ENCODE data around the gene SBF2.
A peak's percentile ranks its signal among the peaks of the same experiment; 100 is the strongest.

Gene SBF2

GRCh38 chr11:10317151-10317755 is 23.2 kb upstream of the SBF2 start:
- Histone ChIP-seq H3K36me3 (ENCODE audit: insufficient read depth, low read length) (no peaks in the 10 kb centered on the region), H3K4me1 (ENCODE audit: control insufficient read depth, insufficient read depth, low read length, unreplicated experiment) (peaks cover 5% of the 10 kb centered on the region), H2AFZ (ENCODE audit: low read length, unreplicated experiment) (no peak overlapping the region), H3K27me3 (ENCODE audit: insufficient read depth, low read length) (no peaks in the 10 kb centered on the region), H3K4me3 (ENCODE audit: low read depth, low read length) (no peak overlapping the region), H3K27ac (ENCODE audit: low read depth, low read length) (no peak overlapping the region), H3K79me2 (ENCODE audit: control insufficient read depth, insufficient read depth, low read length, unreplicated experiment) (no peaks in the 10 kb centered on the region)

GRCh38 chr11:10315083-10315482 is 21.1 kb upstream of the SBF2 start:
- no peaks in the 10 kb centered on the region for H3K27me3 ChIP-seq (ENCODE audit: insufficient read depth, low read length)
- peaks cover 12% of the 10 kb centered on the region for H3K4me1 ChIP-seq (ENCODE audit: control insufficient read depth, insufficient read depth, low read length, unreplicated experiment)
- no peaks in the 10 kb centered on the region for H3K79me2 ChIP-seq (ENCODE audit: control insufficient read depth, insufficient read depth, low read length, unreplicated experiment)
- H3K4me3 ChIP-seq (ENCODE audit: low read depth, low read length): no peak overlapping the region
- H2AFZ ChIP-seq (ENCODE audit: low read length, unreplicated experiment): no peak overlapping the region
- H3K36me3 ChIP-seq (ENCODE audit: insufficient read depth, low read length): no peaks in the 10 kb centered on the region
- no peak overlapping the region for H3K27ac ChIP-seq (ENCODE audit: low read depth, low read length)

GRCh38 chr11:10314199-10315072 is 20.4 kb upstream of the SBF2 start:
- Histone ChIP-seq H2AFZ (ENCODE audit: low read length, unreplicated experiment) (no peak overlapping the region), H3K4me3 (ENCODE audit: low read depth, low read length) (no peak overlapping the region), H3K27ac (ENCODE audit: low read depth, low read length) (no peak overlapping the region), H3K36me3 (ENCODE audit: insufficient read depth, low read length) (no peaks in the 10 kb centered on the region), H3K4me1 (ENCODE audit: control insufficient read depth, insufficient read depth, low read length, unreplicated experiment) (peaks cover 18% of the 10 kb centered on the region), H3K79me2 (ENCODE audit: control insufficient read depth, insufficient read depth, low read length, unreplicated experiment) (no peaks in the 10 kb centered on the region), H3K27me3 (ENCODE audit: insufficient read depth, low read length) (no peaks in the 10 kb centered on the region)

- H3K36me3 ChIP-seq (ENCODE audit: insufficient read depth, low read length): peaks cover 6% of the 10 kb centered on the region
These were observed 17.8 kb upstream of the SBF2 start for GRCh38 chr11:10311802-10312201.

GRCh38 chr11:10310301-10310841 is 16.4 kb upstream of the SBF2 start:
- Histone ChIP-seq H2AFZ (ENCODE audit: low read length, unreplicated experiment) (no peak overlapping the region), H3K4me3 (ENCODE audit: low read depth, low read length) (no peak overlapping the region), H3K4me1 (ENCODE audit: control insufficient read depth, insufficient read depth, low read length, unreplicated experiment) (peaks cover 31% of the 10 kb centered on the region), H3K36me3 (ENCODE audit: insufficient read depth, low read length) (peaks cover 20% of the 10 kb centered on the region), H3K79me2 (ENCODE audit: control insufficient read depth, insufficient read depth, low read length, unreplicated experiment) (peaks cover 20% of the 10 kb centered on the region), H3K27ac (ENCODE audit: low read depth, low read length) (peak overlapping the region; percentile 91; the same call in 1 of the 2 replicates), H3K27me3 (ENCODE audit: insufficient read depth, low read length) (no peaks in the 10 kb centered on the region)

More at GRCh38 chr11:10311802-10312201, 17.8 kb upstream of the SBF2 start:
- peaks cover 6% of the 10 kb centered on the region for H3K79me2 ChIP-seq (ENCODE audit: control insufficient read depth, insufficient read depth, low read length, unreplicated experiment)
- no peak overlapping the region for H3K27ac ChIP-seq (ENCODE audit: low read depth, low read length)
- no peak overlapping the region for H2AFZ ChIP-seq (ENCODE audit: low read length, unreplicated experiment)
- no peaks in the 10 kb centered on the region for H3K27me3 ChIP-seq (ENCODE audit: insufficient read depth, low read length)
- H3K4me1 ChIP-seq (ENCODE audit: control insufficient read depth, insufficient read depth, low read length, unreplicated experiment): peaks cover 31% of the 10 kb centered on the region
- H3K4me3 ChIP-seq (ENCODE audit: low read depth, low read length): no peak overlapping the region

- H3K4me1 ChIP-seq (ENCODE audit: control insufficient read depth, insufficient read depth, low read length, unreplicated experiment): peaks cover 28% of the 10 kb centered on the region
- peaks cover 20% of the 10 kb centered on the region for H3K36me3 ChIP-seq (ENCODE audit: insufficient read depth, low read length)
- peaks cover 28% of the 10 kb centered on the region for H3K79me2 ChIP-seq (ENCODE audit: control insufficient read depth, insufficient read depth, low read length, unreplicated experiment)
- H3K4me3 ChIP-seq (ENCODE audit: low read depth, low read length): peak overlapping the region; percentile 90
- H3K27me3 ChIP-seq (ENCODE audit: insufficient read depth, low read length): no peaks in the 10 kb centered on the region
- H3K27ac ChIP-seq (ENCODE audit: low read depth, low read length): peak overlapping the region; percentile 91
- no peak overlapping the region for H2AFZ ChIP-seq (ENCODE audit: low read length, unreplicated experiment)
These were observed 15.4 kb upstream of the SBF2 start for GRCh38 chr11:10309163-10310093.

- H3K4me1 ChIP-seq (ENCODE audit: control insufficient read depth, insufficient read depth, low read length, unreplicated experiment): peaks cover 26% of the 10 kb centered on the region
- no peaks in the 10 kb centered on the region for H3K27me3 ChIP-seq (ENCODE audit: insufficient read depth, low read length)
- H2AFZ ChIP-seq (ENCODE audit: low read length, unreplicated experiment): peak overlapping the region; percentile 23
- H3K36me3 ChIP-seq (ENCODE audit: insufficient read depth, low read length): peaks cover 20% of the 10 kb centered on the region
- H3K4me3 ChIP-seq (ENCODE audit: low read depth, low read length): peak overlapping the region; percentile 90
- H3K79me2 ChIP-seq (ENCODE audit: control insufficient read depth, insufficient read depth, low read length, unreplicated experiment): peaks cover 38% of the 10 kb centered on the region
- H3K27ac ChIP-seq (ENCODE audit: low read depth, low read length): peak overlapping the region; percentile 91
These were observed 14.4 kb upstream of the SBF2 start for GRCh38 chr11:10308201-10308954.

GRCh38 chr11:10307400-10308200 is 13.6 kb upstream of the SBF2 start:
- H3K79me2 ChIP-seq (ENCODE audit: control insufficient read depth, insufficient read depth, low read length, unreplicated experiment): peaks cover 44% of the 10 kb centered on the region
- H3K4me1 ChIP-seq (ENCODE audit: control insufficient read depth, insufficient read depth, low read length, unreplicated experiment): peaks cover 26% of the 10 kb centered on the region
- H3K27me3 ChIP-seq (ENCODE audit: insufficient read depth, low read length): no peaks in the 10 kb centered on the region
- peak overlapping the region; percentile 91 for H3K27ac ChIP-seq (ENCODE audit: low read depth, low read length)
- no peak overlapping the region for H2AFZ ChIP-seq (ENCODE audit: low read length, unreplicated experiment)
- peak overlapping the region; percentile 90 for H3K4me3 ChIP-seq (ENCODE audit: low read depth, low read length)
- peaks cover 20% of the 10 kb centered on the region for H3K36me3 ChIP-seq (ENCODE audit: insufficient read depth, low read length)

- no peak overlapping the region for H2AFZ ChIP-seq (ENCODE audit: low read length, unreplicated experiment)
These were observed 13.0 kb upstream of the SBF2 start for GRCh38 chr11:10307022-10307399.

More at GRCh38 chr11:10307022-10307399, 13.0 kb upstream of the SBF2 start:
- Histone ChIP-seq H3K27me3 (ENCODE audit: insufficient read depth, low read length) (no peaks in the 10 kb centered on the region), H3K4me3 (ENCODE audit: low read depth, low read length) (peak overlapping the region; percentile 90), H3K27ac (ENCODE audit: low read depth, low read length) (peak overlapping the region; percentile 91), H3K36me3 (ENCODE audit: insufficient read depth, low read length) (peaks cover 20% of the 10 kb centered on the region), H3K79me2 (ENCODE audit: control insufficient read depth, insufficient read depth, low read length, unreplicated experiment) (peaks cover 49% of the 10 kb centered on the region), H3K4me1 (ENCODE audit: control insufficient read depth, insufficient read depth, low read length, unreplicated experiment) (peaks cover 29% of the 10 kb centered on the region)
